Kidney (tissue), 14 donors: ENCODE measurements around the gene ITGA2. TPM values are rescaled to one million over a fixed set of nuclear protein-coding genes. Genes with fewer than 3 reads are reported as not detected.

ENCODE experiments used
- DNase-seq, 5 donors: peaks; one replicate each; pipeline ENCODE4 v3.0.0-alpha.2; 2013 to 2020
- FAIRE-seq: peaks from 2 replicates; lab custom pipeline; 2012; peaks lifted over from hg19 to GRCh38; lab: Jason Lieb, UNC
- H3K27ac ChIP-seq, 2 donors: one replicate each; pipeline ENCODE4 v1.7.0; 2013; ENCODE audit warnings: low read depth in 2 of 2, low read length in 2 of 2, inconsistent platforms in 1 of 2
- H3K27me3 ChIP-seq: one replicate; pipeline ENCODE4 v1.7.1; 2013; ENCODE audit warnings: low read length, inconsistent platforms; ENCODE audit not compliant: control insufficient read depth, insufficient read depth
- H3K36me3 ChIP-seq, 3 donors: one replicate each; pipeline versions ENCODE4 v1.7.0 to v1.7.1; 2013; ENCODE audit warnings: low read length in 3 of 3, control low read depth in 1 of 3, inconsistent platforms in 1 of 3; ENCODE audit not compliant: insufficient read depth in 3 of 3, control insufficient read depth in 2 of 3
- H3K4me1 ChIP-seq, 3 donors: one replicate each; pipeline versions ENCODE4 v1.7.0 to v1.7.1; 2013; ENCODE audit warnings: low read length in 3 of 3, inconsistent platforms in 1 of 3, low read depth in 1 of 3; ENCODE audit not compliant: control insufficient read depth in 2 of 3, insufficient read depth in 2 of 3
- H3K4me3 ChIP-seq, 3 donors: one replicate each; pipeline versions ENCODE4 v1.7.0 to v1.8.1; 2013; ENCODE audit warnings: low read length in 3 of 3, control low read depth in 1 of 3, inconsistent platforms in 1 of 3
- H3K9ac ChIP-seq, 3 donors: one replicate each; pipeline versions ENCODE4 v1.7.0 to v1.7.1; 2013; ENCODE audit warnings: low read length in 3 of 3, control low read depth in 1 of 3, inconsistent platforms in 1 of 3
- H3K9me3 ChIP-seq, 3 donors: one replicate each; pipeline versions ENCODE4 v1.7.0 to v1.7.1; 2013; ENCODE audit warnings: low read length in 3 of 3, control low read depth in 1 of 3, inconsistent platforms in 1 of 3; ENCODE audit not compliant: control insufficient read depth in 2 of 3, insufficient read depth in 1 of 3
- CTCF ChIP-seq: IDR thresholded peaks from 3 replicates; pipeline ENCODE4 v1.5.1; 2012; ENCODE audit warnings: mild to moderate bottlenecking, moderate library complexity, borderline replicate concordance; ENCODE audit not compliant: insufficient read depth; ENCODE audit errors: extremely low read depth
- intact Hi-C: fragments of 100-400 bp; cut with DNase I; formaldehyde crosslinking; loops from one replicate; pipeline ENCODE4 v1.11.1; 2022
- polyA plus RNA-seq: library from polyadenylated mRNA; stranded (reverse); fragments of 350-450 nt; fragmentation: Illumina TruSeq; extraction: RNeasy Lipid Tissue Mini Kit (QIAGEN cat#74804); gene quantifications from one replicate; pipeline ENCODE4 v1.2.3, GENCODE V29; 2014; ENCODE audit warnings: low read depth, low replicate concordance; ENCODE audit not compliant: insufficient read depth
- total RNA-seq: library from RNA; stranded (reverse); fragmentation: NEBNext Ultra II Directional; extraction: Animal tissue kit (Norgen Biotek cat#: 25700); gene quantifications from one replicate; pipeline ENCODE4 v1.2.1, GENCODE V29; 2021
- donor health status: control.
- donor health status: control.
- donor health status: control.
- donor health status: control.
- donor health status: control.
- donor health status: DM: yes; HTN: yes; CAD: no.
- donor health status: Normal renal cell carcinoma (clear cell type).

ITGA2 gene
- total and polyA plus RNA-seq, 2 donors from 2014 or later: 4.9 to 44.5 TPM

DNA sequence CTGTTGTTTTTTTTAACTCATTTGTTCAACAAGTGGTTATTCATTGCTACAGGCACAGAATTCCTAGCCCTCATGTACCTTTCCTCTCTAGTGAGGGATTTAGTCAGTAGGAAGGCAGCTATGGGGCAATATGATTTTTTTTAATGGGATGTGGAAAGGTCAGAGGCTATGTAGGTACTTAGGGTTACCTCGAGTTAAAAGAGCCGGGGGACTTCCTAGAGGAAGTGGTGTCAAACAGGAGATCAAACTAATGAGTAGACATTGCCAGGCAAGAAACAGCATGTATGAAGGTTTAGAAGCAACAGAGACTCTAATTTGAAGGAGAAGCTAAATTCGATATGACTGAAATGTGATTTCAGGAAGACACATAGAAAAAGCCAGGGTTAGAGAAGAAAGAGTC lies 50.7 kb downstream of the ITGA2 start:
- intact Hi-C loops: no loop called here
- Histone ChIP-seq H3K27me3 (no peaks in the 10 kb centered on the region), H3K9me3 (no peaks in the 10 kb centered on the region), H3K9ac (no peak overlapping the region), H3K27ac (no peak overlapping the region), H3K4me3 (no peak overlapping the region), H3K4me1 (peaks cover 0 to 7% (median 6%) of the 10 kb centered on the region in 3 donors), H3K36me3 (no peaks in the 10 kb centered on the region)
- FAIRE-seq (no peak), DNase-seq (no peak)
- TF ChIP-seq CTCF: no peak

GRCh38 chr5:53041071-53041692 lies 52.0 kb downstream of the ITGA2 start:
- H3K4me1 ChIP-seq: peaks cover 0 to 7% (median 6%) of the 10 kb centered on the region in 3 donors
- no peak for DNase-seq
- no peak overlapping the region for H3K27ac ChIP-seq
- H3K36me3 ChIP-seq: no peaks in the 10 kb centered on the region
- intact Hi-C loops: no loop called here
- TF ChIP-seq CTCF: no peak
- H3K9me3 ChIP-seq: no peaks in the 10 kb centered on the region
- no peak overlapping the region for H3K4me3 ChIP-seq
- H3K9ac ChIP-seq: no peak overlapping the region
- H3K27me3 ChIP-seq: no peaks in the 10 kb centered on the region
- FAIRE-seq: no peak

DNA sequence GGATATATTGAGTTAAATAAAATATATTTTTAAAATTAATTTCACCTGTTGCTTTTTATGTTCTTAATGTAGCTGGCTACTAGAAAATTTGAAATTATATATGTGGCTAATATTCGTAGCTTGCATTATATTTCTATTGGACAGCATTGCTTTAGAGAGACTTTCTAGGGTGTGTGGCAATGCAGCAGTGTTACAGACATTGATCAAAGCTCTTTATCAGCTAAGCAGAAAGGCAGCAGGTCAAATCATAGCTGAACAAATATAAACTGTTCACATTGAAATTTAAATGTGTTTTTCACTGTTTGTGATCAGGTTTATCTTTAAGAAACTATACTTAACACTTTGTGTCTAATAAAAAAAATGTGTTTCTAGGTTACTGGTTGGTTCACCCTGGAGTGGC lies 52.6 kb downstream of the ITGA2 start:
- Histone ChIP-seq H3K27me3 (no peaks in the 10 kb centered on the region), H3K27ac (no peak overlapping the region), H3K4me1 (peaks cover 0 to 7% (median 6%) of the 10 kb centered on the region in 3 donors), H3K9me3 (no peaks in the 10 kb centered on the region), H3K36me3 (no peaks in the 10 kb centered on the region), H3K4me3 (no peak overlapping the region), H3K9ac (no peak overlapping the region)
- FAIRE-seq (no peak), DNase-seq (no peak)
- intact Hi-C loops: no loop called here
- TF ChIP-seq CTCF: no peak

- H3K9ac ChIP-seq: no peak overlapping the region
- H3K9me3 ChIP-seq: no peaks in the 10 kb centered on the region
- DNase-seq (no peak), FAIRE-seq (no peak)
- no peaks in the 10 kb centered on the region for H3K4me1 ChIP-seq
- TF ChIP-seq CTCF: no peak
- H3K27ac ChIP-seq: no peak overlapping the region
- intact Hi-C loops: no loop called here
- H3K4me3 ChIP-seq: no peak overlapping the region
- H3K27me3 ChIP-seq: no peaks in the 10 kb centered on the region
- H3K36me3 ChIP-seq: no peaks in the 10 kb centered on the region
Observed at GRCh38 chr5:53045263-53045662, 56.1 kb downstream of the ITGA2 start.
